ENCODE data around the gene POP4.
A peak's percentile ranks its signal among the peaks of the same experiment; 100 is the strongest.

The POP4 gene

DNA sequence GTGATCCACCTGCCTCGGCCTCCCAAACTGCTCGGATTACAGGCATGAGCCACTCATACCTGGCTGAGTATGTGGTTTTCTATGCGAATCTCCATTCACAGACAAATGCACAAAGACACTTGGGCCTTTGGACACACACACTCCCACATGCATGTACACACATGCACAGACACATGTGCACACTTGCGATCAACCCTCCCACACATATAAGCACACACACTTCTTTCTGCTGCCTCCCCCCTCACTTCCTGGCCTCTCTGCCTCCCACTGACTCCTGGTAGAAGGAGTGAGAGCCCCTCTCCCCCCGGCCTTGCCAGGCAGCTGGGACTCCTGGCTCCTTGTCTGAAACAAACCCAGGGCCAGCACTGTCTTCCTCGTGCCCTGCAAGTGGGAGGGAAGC lies 29.9 kb downstream of the POP4 start:
- DNase-seq, result no peak

- DNase-seq, result no peak
Observed at GRCh38 chr19:29636553-29637360, 30.7 kb downstream of the POP4 start.

DNA sequence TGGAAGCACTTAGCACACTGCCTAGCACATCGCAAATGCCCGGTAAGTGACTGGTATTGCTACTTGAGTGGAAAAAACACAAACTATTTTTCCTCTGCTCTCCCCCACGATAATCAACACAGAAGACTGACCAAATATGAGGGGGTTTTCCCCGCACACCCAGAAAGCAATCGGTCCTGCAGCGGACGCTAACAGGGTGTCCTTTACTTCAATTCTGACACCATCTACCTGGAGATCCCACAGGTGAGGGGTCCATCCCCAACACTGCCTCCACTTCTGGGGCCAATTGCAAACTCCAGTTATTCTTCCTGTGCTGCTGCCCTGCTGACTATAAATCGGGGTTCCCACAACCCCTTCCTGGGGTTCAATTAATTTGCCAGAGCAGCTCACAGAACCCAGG lies 33.0 kb downstream of the POP4 start:
- no peak for DNase-seq

DNA sequence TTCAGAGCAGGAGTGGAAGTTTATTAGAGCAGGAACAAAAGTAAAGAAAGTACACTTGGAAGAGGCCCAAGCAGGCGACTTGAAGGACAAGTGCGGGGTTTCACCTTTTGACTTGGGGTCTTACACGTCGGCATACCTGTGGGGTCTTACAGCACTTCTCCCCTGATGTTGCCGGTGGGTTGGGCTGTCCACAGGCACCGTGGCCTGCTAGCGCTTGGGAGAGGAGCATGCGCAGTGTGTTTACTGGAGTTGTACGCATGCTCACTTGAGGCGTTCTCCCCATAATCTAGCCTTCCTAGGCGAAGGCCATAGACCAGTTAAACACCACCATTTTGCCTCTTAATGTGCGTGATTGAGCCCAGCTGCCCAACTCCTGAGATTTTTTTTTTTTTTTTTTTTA lies 34.1 kb downstream of the POP4 start:
- DNase-seq, result no peak

DNA sequence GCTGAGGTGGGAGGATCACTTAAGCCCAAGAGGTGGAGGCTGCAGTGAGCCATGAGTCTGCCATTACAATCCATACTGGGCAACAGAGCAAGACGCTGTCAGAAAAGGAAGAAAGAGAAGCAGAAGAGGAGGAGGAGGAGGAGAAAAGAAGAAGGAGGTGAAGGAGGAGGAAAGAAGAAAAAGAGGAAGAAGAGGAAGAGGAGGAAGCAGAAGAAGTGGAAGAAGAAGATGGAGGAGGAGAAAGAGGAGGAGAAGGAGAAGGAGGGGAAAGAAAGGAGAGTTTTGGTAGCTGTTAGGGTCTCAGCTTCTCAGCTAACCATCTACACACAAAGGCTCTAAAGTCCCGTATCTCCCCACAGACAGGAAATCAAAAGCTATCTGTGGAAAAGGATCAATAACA lies 35.5 kb downstream of the POP4 start:
- DNase-seq, result no peak

GRCh38 chr19:29643361-29643935 lies 37.4 kb downstream of the POP4 start:
- DNase-seq, result no peak

DNA sequence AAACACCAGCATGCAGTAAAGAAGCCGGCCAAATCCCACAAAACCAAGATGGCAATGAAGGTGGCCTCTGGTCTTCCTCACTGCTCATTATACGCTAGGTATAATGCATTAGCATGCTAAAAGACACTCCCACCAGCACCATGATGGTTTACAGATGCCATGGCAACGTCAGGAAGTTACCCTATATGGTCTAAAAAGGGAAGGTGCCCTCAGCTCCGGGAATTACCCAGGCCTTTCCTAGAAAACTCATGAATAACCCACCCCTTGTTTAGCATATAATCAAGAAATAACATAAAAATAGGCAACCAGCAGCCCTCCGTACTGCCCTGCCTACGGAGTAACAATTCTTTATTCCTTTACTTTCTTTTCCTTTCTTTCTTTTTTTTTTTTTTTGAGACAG lies 38.1 kb downstream of the POP4 start:
- DNase-seq, result no peak

DNA sequence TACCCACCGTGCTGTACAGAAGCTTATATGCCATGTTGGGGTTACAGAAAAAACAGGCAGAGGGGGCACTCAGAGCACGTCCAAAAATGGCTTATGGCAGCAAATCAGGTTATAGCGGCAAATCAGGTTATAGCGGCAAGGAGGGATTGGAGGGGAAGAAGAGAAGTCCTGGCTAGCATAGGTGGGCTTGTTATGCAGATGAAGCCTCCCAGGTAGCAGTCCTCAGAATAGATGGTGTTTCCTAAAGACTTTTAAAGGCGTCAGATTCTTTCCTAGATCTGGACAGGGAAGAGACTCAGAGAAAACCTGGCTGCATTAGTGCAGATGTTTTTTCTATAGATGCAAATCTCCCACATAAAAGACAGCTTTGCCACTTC lies 39.4 kb downstream of the POP4 start:
- DNase-seq, result no peak

DNA sequence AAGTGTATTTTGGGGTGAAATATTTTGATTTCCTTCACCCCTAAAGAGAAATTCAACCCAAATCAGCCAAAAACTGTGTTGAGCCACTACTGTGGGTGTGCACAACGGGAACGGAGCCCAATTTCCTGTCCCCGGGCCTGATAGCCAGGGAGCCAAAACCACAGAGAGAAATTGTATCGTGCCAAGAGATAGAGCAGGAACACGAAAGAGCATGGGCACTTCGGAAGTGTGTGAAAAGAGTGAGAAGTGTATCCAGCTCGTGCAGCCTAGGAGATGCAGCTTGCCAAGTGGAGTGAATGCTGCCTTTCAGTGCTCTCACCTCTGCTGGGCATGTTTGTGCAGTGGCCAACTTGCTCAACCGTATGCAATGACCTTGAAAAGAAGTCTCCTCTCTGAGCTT lies 39.8 kb downstream of the POP4 start:
- DNase-seq, result no peak

DNA sequence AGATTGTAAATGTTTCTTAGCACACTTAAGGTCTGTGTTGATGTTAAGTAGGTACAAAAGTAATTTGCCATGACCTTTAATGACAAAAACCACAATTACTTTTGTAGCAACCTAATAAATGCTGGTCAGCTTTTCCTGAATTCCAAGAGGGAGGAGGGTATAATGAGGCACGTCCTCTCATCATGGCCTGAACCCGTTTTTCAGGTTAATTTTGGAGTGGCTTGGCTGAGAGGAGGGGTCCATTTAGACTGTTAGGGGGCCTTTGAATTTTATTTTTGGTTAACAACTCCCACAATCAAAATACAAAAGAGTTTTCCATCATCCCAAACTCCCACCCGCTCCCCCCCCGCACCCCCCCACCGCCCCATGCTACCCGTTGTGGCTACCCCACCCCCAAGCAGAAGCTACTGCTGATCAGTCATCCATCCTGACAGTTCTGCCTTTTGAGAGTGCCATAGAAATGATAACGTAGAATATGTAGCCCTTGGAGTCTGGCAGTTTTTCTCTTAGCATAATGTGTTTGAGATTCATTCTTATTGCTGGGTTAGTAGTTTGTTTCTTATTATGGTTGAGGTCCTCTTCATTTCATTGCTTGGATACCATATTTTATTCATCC lies 44.8 kb downstream of the POP4 start:
- DNase-seq, result no peak

GRCh38 chr19:29651622-29652394 lies 45.7 kb downstream of the POP4 start:
- no peak for DNase-seq

DNA sequence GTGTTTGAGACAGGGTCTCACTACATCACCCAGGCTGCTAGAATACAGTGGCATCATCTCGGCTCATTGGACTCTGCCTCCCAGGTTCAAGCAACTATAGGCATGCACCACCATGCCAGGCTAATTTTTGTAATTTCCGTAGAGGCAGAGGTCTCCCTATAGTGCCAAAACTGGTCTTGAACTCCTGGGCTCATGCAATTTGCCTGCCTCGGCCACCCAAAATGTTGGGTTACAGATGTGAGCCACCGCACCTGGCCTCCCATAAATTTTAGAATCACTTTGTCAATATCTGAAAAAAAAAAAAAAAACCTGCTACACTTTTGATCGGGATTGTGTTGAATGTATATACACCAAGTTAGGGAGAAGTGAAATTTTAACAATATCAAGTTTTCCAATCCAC lies 47.3 kb downstream of the POP4 start:
- DNase-seq, result no peak

GRCh38 chr19:29655648-29656335 lies 49.7 kb downstream of the POP4 start:
- DNase-seq, result no peak

- DNase-seq, result no peak
Observed at GRCh38 chr19:29658221-29658991, 52.3 kb downstream of the POP4 start.

- peak in 1 of 2 donors; percentile 32 for DNase-seq
Observed at GRCh38 chr19:29660835-29661234, 54.8 kb downstream of the POP4 start.

DNA sequence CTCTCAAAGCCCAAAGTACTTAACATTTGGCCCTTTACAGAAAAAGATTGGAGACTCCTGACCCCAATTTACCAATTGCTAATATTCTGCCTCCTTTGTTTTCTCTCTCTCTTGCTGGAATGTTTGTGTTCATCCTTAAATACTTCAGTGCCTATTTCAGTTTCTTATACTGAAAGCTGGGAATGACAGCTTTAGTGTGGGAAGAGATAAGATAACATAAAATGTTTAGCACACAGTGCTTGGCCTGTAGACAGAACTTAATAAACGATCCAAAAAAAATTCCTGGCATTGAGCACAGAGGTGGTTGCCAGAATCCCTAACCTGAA lies 56.2 kb downstream of the POP4 start:
- DNase-seq, result no peak

DNA sequence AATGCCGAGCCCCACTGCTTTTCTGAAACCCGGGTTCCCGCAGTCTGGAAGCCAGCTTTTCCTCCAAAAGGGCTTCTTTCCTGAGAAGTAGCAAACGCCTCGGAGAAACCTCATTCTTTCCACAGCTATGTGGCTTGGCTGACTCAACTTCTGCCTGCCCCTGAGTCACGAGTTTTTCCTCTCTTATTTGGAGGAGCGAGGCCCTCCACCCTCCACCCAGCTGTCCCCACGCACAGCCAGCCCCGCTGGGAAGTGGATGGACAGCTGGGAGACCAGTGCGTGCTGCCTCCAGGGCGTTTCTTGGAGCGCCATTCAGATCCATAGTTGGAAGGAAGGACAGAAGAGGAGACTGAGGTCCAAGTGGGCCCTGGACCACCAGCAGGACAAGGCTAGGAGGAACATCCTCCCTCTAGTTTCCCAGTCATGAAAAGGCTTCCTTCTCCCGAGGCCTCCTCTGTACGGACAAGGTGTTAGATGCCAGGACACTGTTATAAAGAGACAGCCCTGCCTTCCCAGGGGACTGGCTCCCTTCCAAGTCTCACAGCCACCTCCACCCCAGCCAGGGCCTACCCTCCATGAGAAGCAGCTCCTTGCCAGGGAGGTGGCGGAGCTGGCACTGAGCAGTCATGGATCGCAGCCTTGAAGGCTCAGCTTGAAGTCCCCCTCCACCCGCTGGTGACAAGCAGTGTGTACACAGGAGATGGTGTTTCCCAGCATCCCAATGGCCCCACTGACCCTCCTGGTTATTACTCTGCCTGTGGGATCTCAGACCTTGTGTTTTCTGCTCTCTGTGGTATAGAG lies 56.7 kb downstream of the POP4 start:
- DNase-seq, result no peak

DNA sequence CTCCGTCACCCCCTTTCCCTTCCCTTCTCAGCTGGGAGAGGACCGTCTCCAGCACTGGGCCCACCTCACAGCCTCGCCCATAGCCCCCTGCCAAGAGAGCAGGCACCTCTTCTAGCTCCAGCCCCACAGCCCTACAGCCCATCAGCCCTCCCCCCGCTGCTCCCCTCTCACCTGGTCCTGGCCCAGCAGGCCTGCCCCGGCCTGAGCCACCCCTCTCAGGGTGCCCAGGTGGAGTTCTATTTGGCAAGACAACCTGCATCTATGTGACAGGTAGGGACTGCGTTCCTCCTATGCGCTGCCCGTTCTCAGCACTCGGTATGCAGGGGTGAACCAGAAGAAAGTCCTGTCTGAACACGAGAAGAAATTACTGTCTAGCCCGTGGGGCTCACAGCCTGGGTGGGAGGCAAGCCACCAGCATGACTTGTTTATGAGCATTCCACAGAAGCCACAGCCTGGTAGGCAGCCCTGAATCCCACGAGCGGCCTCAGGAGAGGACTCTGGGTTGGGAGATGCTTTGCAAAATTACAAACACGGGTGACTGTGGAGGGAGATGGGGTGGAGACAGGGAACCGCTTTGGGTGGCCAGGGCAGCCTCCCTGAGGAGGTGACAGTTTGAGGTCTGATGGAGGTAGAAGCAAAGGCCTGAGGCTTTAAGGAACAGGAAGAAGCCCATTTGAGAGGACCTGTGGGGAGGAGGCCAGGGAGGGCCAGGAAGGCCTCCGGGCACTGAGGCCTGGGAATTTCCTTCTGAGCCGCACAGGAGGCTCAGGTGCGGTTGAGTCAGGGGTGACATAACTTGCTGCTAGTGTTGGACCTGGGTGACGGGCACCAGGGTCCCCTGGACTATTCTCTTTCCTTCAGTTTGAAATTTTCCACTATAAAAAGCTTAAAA lies 58.0 kb downstream of the POP4 start:
- no peak for DNase-seq

GRCh38 chr19:29664753-29665214 lies 58.7 kb downstream of the POP4 start:
- no peak for DNase-seq

GRCh38 chr19:29665215-29665825 lies 59.2 kb downstream of the POP4 start, which contains the start of gene PLEKHF1:
Gene PLEKHF1 (plus strand): TSS chr19:29665461. CDS start chr19:29673840, 8,379 bp downstream.
- DNase-seq, result peak; percentile 85 to 87

Data from CD4-positive, alpha-beta T cell treated with Interleukin-1 beta for 1 hour (primary cell).